ENCODE results near the gene MYCBPAP. TPM values are rescaled to one million over a fixed set of nuclear protein-coding genes. Genes with fewer than 3 reads are reported as not detected.
"Not testable (repeated sequence)": the region's sequence is repeated elsewhere in the genome, so short reads cannot be mapped to it uniquely, and the experiment has no call there.

Gene MYCBPAP
- total RNA-seq, 4 donors from 2014 or later = not detected

DNA sequence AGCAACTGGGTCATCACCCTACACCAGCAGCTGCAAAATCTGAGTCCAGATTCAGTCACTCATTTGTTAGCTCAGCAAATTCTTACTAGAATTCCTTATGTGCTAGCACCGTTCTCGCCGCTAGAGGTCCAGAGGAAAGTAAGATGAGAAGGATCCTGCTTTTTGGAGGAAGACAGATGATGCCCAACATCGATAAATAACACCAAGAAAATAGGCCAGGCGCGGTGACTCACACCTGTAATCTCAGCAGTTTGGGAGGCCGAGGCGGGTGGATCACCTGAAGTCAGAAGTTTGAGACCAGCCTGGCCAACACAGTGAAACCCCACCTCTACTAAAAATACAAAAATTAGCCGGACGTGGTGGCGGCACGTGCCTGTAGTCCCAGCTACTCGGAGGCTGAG is 35.5 kb upstream of the MYCBPAP start:
- DNase-seq (peak; percentile 60 to 73), ATAC-seq (peak; percentile 76 to 77)
- H3K27me3 ChIP-seq, H3K4me3 ChIP-seq, H3K36me3 ChIP-seq, H3K9me3 ChIP-seq: not testable (repeated sequence)
- Histone ChIP-seq H3K27ac (peak overlapping the region; percentile 60 to 82 (median 73)), H3K4me1 (peaks cover 43 to 57% of the 10 kb centered on the region in 2 donors)
- in situ Hi-C loops (cut with MboI; ENCODE audit: low sequenced_read_pairs in 4 of 4) = loop anchor here in 1 of 4 donors (10.0 kb wide), 1 partner anchor 48 kb away; the partner anchor contains the start of gene ACSF2
- intact Hi-C loops (cut with DNase I; ENCODE audit: low total_unique reads) = loop anchor here (10.0 kb wide), 1 partner anchor 482 kb away; no protein-coding TSS in a partner anchor
- peak; percentile 46 to 66 (median 54) for TF ChIP-seq CTCF (IDR thresholded peaks at IDR 0.05 in 4 of 5, conservative IDR thresholded peaks at IDR 0.05 in 1 of 5)

- Histone ChIP-seq H3K4me3 (no peak overlapping the region), H3K27ac (peak overlapping the region in 2 of 4 donors; percentile 66 to 72), H3K36me3 (no peaks in the 10 kb centered on the region), H3K9me3 (no peaks in the 10 kb centered on the region), H3K27me3 (no peaks in the 10 kb centered on the region), H3K4me1 (peaks cover 42 to 53% of the 10 kb centered on the region in 2 donors)
- in situ Hi-C loops (cut with MboI; ENCODE audit: low sequenced_read_pairs in 4 of 4) (loop anchor here in 1 of 4 donors (10.0 kb wide), 1 partner anchor 49 kb away; the partner anchor contains the start of gene ACSF2), intact Hi-C loops (cut with DNase I; ENCODE audit: low total_unique reads) (loop anchor here (10.0 kb wide), 1 partner anchor 481 kb away; no protein-coding TSS in a partner anchor)
- TF ChIP-seq CTCF (IDR thresholded peaks at IDR 0.05 in 4 of 5, conservative IDR thresholded peaks at IDR 0.05 in 1 of 5) (no peak), POLR2A (IDR thresholded peaks at IDR 0.05) (no peak)
- no peak for DNase-seq
- no peak for ATAC-seq
Measured at GRCh38 chr17:50473901-50474300, 34.3 kb upstream of the MYCBPAP start.

DNA sequence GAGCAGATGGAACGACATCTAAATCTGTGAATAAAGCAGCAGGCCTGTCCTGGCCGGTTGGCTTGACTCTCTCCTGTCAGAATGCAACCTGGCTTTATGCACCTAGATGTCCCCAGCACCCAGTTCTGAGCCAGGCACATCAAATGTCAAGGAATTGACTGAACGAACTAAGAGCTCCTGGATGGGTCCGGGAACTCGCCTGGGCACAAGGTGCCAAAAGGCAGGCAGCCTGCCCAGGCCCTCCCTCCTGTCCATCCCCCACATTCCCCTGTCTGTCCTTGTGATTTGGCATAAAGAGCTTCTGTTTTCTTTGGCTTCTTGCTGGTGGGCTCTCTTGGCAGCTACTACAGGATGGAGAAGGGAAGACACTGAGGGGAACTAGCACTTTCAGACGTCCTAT is 33.7 kb upstream of the MYCBPAP start:
- Histone ChIP-seq H3K36me3 (no peaks in the 10 kb centered on the region), H3K4me1 (peaks cover 40 to 51% of the 10 kb centered on the region in 2 donors), H3K9me3 (no peaks in the 10 kb centered on the region), H3K27me3 (no peaks in the 10 kb centered on the region), H3K27ac (peak overlapping the region in 3 of 4 donors; percentile 7 to 72 (median 66)), H3K4me3 (no peak overlapping the region)
- intact Hi-C loops (cut with DNase I; ENCODE audit: low total_unique reads) = loop anchor here (10.0 kb wide), 1 partner anchor 480 kb away; no protein-coding TSS in a partner anchor
- TF ChIP-seq CTCF (IDR thresholded peaks at IDR 0.05 in 4 of 5, conservative IDR thresholded peaks at IDR 0.05 in 1 of 5) (no peak), POLR2A (IDR thresholded peaks at IDR 0.05) (no peak)
- DNase-seq (no peak), ATAC-seq (no peak)
- in situ Hi-C loops (cut with MboI; ENCODE audit: low sequenced_read_pairs in 4 of 4) = loop anchor here in 1 of 4 donors (10.0 kb wide), 1 partner anchor 50 kb away; the partner anchor contains the start of gene ACSF2

DNA sequence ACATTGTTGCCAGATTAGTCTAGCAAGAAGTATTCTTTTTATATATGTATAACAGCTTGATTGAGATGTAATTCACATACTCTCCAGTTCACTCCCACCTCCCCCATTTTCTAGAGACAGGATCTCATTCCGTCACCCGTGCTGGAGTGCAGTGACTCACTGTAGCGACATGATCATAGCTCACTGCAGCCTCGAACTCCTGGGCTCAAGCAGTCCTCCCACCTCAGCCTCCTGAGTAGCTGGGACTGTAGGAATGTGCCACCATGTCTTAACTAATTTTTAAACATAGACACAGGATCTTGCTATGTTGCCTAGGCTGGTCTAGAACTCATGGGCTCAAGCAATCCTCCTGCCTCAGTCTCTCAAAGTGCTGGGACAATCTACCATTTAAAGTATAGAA is 32.9 kb upstream of the MYCBPAP start:
- Histone ChIP-seq H3K36me3 (no peaks in the 10 kb centered on the region), H3K4me1 (peaks cover 40 to 51% of the 10 kb centered on the region in 2 donors), H3K9me3 (no peaks in the 10 kb centered on the region), H3K27me3 (no peaks in the 10 kb centered on the region), H3K4me3 (no peak overlapping the region), H3K27ac (no peak overlapping the region)
- DNase-seq = no peak
- in situ Hi-C loops (cut with MboI; ENCODE audit: low sequenced_read_pairs in 4 of 4) = loop anchor here in 2 of 4 donors (10.0 to 25.0 kb wide), 2 partner anchors 51 to 88 kb away; partner anchors contain the start of genes ACSF2 (in 1 of the 2) and LRRC59 (in 1 of the 2)
- TF ChIP-seq CTCF (IDR thresholded peaks at IDR 0.05 in 4 of 5, conservative IDR thresholded peaks at IDR 0.05 in 1 of 5) = no peak
- no peak for TF ChIP-seq POLR2A (IDR thresholded peaks at IDR 0.05)
- ATAC-seq = no peak
- intact Hi-C loops (cut with DNase I; ENCODE audit: low total_unique reads) = loop anchor here (10.0 kb wide), 1 partner anchor 479 kb away; no protein-coding TSS in a partner anchor

- intact Hi-C loops (cut with DNase I; ENCODE audit: low total_unique reads) = loop anchor here (10.0 kb wide), 1 partner anchor 479 kb away; no protein-coding TSS in a partner anchor
- in situ Hi-C loops (cut with MboI; ENCODE audit: low sequenced_read_pairs in 4 of 4) = loop anchor here in 2 of 4 donors (10.0 to 25.0 kb wide), 2 partner anchors 51 to 89 kb away; partner anchors contain the start of genes ACSF2 (in 1 of the 2) and LRRC59 (in 1 of the 2)
- H3K36me3 ChIP-seq, H3K9me3 ChIP-seq, H3K4me3 ChIP-seq, ATAC-seq, H3K27me3 ChIP-seq, DNase-seq: not testable (repeated sequence)
- peaks cover 37 to 46% of the 10 kb centered on the region in 2 donors for H3K4me1 ChIP-seq
- H3K27ac ChIP-seq = peak overlapping the region in 2 of 4 donors; percentile 45 to 95
Measured at GRCh38 chr17:50475775-50476544, 32.3 kb upstream of the MYCBPAP start.
